Measurements from ENCODE around the gene SLFNL1. TPM values are rescaled to one million over a fixed set of nuclear protein-coding genes. Genes with fewer than 3 reads are reported as not detected.

SLFNL1 gene
- total RNA-seq, 1 experiment from 2014 or later = not detected

DNA sequence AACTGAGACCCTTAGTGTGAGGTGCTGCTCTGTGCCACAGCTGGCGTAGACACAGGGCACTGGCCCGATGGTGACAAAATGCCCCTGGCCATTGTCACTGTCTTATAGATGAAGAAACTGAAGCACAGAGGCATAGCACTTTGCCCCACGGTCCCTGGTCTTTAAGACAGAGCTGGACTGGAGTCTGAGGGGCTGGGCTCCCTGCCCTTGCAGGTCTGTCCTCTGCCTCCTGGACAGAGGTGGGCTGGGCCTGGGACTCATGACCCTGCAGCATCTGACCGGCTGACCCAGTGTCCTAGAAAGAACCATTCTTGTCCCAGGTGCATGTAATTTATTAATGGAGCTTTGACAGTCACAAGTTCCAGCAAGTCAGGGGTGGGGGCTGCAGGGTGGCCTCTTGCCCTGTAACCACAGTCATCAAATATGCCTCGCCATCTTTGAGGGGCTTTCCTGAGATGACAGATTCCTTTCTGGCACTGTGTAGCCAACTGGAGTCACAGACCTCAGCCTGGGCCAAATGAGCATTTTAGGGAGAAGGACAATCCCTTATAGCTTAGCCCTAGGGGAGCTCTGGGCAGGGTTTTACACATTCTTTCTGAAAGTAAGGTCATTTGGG, 6.1 kb downstream of the SLFNL1 start:
- Mint-ChIP-seq H3K27ac (no peak overlapping the region), H3K4me3 (no peak overlapping the region)
- POLR2A ChIA-PET = no interaction called here

DNA sequence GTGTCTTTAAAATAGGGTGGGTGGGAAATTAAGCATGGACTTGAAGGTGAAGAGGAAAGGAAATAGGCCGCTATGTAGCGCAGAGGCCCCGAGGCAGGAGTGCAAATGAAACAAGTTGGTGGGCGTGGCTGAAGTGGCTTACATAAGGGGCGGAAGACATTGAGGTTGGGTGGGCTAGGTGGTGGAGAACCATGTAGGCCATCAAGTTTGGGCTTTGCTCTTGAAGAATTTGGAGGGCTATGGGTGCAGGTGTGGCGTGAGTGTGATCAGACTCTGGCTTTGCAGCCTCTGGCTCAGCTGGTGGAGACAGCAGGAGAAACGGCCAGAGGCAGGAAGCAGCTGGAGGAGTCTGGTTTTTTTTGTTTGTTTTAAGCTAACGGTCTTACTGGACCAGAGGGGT, 6.7 kb downstream of the SLFNL1 start:
- no peak for DNase-seq (ENCODE audit: low spot score)
- ChIA-PET POLR2A (no interaction called here), CTCF (no interaction called here)
- no peak for ATAC-seq
- Mint-ChIP-seq H3K4me3 (no peak overlapping the region), H3K27me3 (ENCODE audit: low read depth) (no peaks in the 10 kb centered on the region; the same call in 1 of the 2 replicates), H3K4me1 (no peaks in the 10 kb centered on the region), H3K9me3 (no peaks in the 10 kb centered on the region), H3K27ac (no peak overlapping the region), H3K36me3 (peaks cover 49% of the 10 kb centered on the region)
- TF ChIP-seq, protein P1, sequence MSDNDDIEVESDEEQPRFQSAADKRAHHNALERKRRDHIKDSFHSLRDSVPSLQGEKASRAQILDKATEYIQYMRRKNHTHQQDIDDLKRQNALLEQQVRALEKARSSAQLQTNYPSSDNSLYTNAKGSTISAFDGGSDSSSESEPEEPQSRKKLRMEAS (CRISPR knock-in tag; IDR thresholded peaks at IDR 0.05) = no peak
- TF ChIP-seq, protein P2, sequence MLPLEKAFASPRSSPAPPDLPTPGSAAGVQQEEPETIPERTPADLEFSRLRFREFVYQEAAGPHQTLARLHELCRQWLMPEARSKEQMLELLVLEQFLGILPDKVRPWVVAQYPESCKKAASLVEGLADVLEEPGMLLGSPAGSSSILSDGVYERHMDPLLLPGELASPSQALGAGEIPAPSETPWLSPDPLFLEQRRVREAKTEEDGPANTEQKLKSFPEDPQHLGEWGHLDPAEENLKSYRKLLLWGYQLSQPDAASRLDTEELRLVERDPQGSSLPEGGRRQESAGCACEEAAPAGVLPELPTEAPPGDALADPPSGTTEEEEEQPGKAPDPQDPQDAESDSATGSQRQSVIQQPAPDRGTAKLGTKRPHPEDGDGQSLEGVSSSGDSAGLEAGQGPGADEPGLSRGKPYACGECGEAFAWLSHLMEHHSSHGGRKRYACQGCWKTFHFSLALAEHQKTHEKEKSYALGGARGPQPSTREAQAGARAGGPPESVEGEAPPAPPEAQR (CRISPR knock-in tag; IDR thresholded peaks at IDR 0.05) = no peak
- no peak for TF ChIP-seq TEAD4 (CRISPR knock-in tag; IDR thresholded peaks at IDR 0.05)
- no peak for TF ChIP-seq ATF1 (CRISPR knock-in tag; IDR thresholded peaks at IDR 0.05)
- TF ChIP-seq ZNF138 (CRISPR knock-in tag; conservative IDR thresholded peaks at IDR 0.05) = no peak
- TF ChIP-seq TEAD1 (CRISPR knock-in tag; IDR thresholded peaks at IDR 0.05) = no peak

More for the DNA sequence above, 6.1 kb downstream of the SLFNL1 start:
- ATAC-seq (no peak), DNase-seq (ENCODE audit: low spot score) (no peak)
- no peaks in the 10 kb centered on the region for H3K4me1 Mint-ChIP-seq
- no peaks in the 10 kb centered on the region for H3K9me3 Mint-ChIP-seq
- TF ChIP-seq, protein P3, sequence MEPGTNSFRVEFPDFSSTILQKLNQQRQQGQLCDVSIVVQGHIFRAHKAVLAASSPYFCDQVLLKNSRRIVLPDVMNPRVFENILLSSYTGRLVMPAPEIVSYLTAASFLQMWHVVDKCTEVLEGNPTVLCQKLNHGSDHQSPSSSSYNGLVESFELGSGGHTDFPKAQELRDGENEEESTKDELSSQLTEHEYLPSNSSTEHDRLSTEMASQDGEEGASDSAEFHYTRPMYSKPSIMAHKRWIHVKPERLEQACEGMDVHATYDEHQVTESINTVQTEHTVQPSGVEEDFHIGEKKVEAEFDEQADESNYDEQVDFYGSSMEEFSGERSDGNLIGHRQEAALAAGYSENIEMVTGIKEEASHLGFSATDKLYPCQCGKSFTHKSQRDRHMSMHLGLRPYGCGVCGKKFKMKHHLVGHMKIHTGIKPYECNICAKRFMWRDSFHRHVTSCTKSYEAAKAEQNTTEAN (CRISPR knock-in tag; IDR thresholded peaks at IDR 0.05) = no peak
- TF ChIP-seq ZNF121 (CRISPR knock-in tag; IDR thresholded peaks at IDR 0.05) (no peak), NFYB (CRISPR knock-in tag; conservative IDR thresholded peaks at IDR 0.05; ENCODE audit: low read depth) (no peak)
- TF ChIP-seq, protein P4, sequence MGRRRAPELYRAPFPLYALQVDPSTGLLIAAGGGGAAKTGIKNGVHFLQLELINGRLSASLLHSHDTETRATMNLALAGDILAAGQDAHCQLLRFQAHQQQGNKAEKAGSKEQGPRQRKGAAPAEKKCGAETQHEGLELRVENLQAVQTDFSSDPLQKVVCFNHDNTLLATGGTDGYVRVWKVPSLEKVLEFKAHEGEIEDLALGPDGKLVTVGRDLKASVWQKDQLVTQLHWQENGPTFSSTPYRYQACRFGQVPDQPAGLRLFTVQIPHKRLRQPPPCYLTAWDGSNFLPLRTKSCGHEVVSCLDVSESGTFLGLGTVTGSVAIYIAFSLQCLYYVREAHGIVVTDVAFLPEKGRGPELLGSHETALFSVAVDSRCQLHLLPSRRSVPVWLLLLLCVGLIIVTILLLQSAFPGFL (CRISPR knock-in tag; IDR thresholded peaks at IDR 0.05; ENCODE audit: borderline replicate concordance) = no peak
- CTCF ChIA-PET = interaction anchor here (0.9 kb wide), 1 partner anchor 241 kb away, joined by 3 read pairs; no protein-coding TSS in a partner anchor
- no peaks in the 10 kb centered on the region; the same call in 1 of the 2 replicates for H3K27me3 Mint-ChIP-seq (ENCODE audit: low read depth)
- peaks cover 44% of the 10 kb centered on the region for H3K36me3 Mint-ChIP-seq

DNA sequence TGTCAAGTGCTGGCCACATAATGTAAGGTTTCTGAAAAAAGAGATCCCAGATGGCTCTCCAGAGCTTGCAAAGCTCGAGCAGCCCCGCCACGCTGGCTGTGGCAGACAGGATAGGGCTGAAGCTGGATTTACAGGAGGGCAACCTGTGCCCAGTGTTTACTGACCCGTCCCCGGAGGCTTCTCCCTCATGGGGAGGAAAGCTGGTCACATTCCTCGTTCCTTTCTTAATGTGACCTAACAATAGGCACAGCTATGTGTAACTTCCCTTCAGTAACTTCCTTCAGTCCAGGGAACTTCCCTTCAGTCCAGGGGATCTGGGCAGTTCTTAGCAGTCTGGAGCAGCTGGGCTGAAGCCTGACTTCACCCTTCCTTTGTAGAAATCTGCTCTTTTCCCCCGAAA, 7.7 kb downstream of the SLFNL1 start:
- Mint-ChIP-seq H3K4me1 (no peaks in the 10 kb centered on the region), H3K9me3 (no peaks in the 10 kb centered on the region), H3K4me3 (no peak overlapping the region), H3K27me3 (ENCODE audit: low read depth) (no peaks in the 10 kb centered on the region), H3K27ac (no peak overlapping the region), H3K36me3 (peaks cover 54% of the 10 kb centered on the region)
- ChIA-PET CTCF (no interaction called here), POLR2A (no interaction called here)
- ATAC-seq = no peak
- no peak for TF ChIP-seq FOXP1 (CRISPR knock-in tag; IDR thresholded peaks at IDR 0.05; ENCODE audit: borderline replicate concordance)
- TF ChIP-seq, protein P5, sequence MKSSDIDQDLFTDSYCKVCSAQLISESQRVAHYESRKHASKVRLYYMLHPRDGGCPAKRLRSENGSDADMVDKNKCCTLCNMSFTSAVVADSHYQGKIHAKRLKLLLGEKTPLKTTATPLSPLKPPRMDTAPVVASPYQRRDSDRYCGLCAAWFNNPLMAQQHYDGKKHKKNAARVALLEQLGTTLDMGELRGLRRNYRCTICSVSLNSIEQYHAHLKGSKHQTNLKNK (CRISPR knock-in tag; IDR thresholded peaks at IDR 0.05) = no peak
- TF ChIP-seq TEAD1 (CRISPR knock-in tag; IDR thresholded peaks at IDR 0.05) = no peak
- TF ChIP-seq ZNF423 (CRISPR knock-in tag; IDR thresholded peaks at IDR 0.05) = no peak
- TF ChIP-seq JUN (CRISPR knock-in tag; IDR thresholded peaks at IDR 0.05) = no peak
- TF ChIP-seq, protein P6, sequence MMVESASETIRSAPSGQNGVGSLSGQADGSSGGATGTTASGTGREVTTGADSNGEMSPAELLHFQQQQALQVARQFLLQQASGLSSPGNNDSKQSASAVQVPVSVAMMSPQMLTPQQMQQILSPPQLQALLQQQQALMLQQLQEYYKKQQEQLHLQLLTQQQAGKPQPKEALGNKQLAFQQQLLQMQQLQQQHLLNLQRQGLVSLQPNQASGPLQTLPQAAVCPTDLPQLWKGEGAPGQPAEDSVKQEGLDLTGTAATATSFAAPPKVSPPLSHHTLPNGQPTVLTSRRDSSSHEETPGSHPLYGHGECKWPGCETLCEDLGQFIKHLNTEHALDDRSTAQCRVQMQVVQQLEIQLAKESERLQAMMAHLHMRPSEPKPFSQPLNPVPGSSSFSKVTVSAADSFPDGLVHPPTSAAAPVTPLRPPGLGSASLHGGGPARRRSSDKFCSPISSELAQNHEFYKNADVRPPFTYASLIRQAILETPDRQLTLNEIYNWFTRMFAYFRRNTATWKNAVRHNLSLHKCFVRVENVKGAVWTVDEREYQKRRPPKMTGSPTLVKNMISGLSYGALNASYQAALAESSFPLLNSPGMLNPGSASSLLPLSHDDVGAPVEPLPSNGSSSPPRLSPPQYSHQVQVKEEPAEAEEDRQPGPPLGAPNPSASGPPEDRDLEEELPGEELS (CRISPR knock-in tag; IDR thresholded peaks at IDR 0.05) = no peak
- TF ChIP-seq PRRX2 (CRISPR knock-in tag; IDR thresholded peaks at IDR 0.05) = no peak
- TF ChIP-seq FOXJ3 (CRISPR knock-in tag; IDR thresholded peaks at IDR 0.05; ENCODE audit: borderline replicate concordance) = no peak
- TF ChIP-seq, protein P7, sequence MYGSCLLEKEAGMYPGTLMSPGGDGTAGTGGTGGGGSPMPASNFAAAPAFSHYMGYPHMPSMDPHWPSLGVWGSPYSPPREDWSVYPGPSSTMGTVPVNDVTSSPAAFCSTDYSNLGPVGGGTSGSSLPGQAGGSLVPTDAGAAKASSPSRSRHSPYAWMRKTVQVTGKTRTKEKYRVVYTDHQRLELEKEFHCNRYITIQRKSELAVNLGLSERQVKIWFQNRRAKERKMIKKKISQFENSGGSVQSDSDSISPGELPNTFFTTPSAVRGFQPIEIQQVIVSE (CRISPR knock-in tag; IDR thresholded peaks at IDR 0.05; ENCODE audit: borderline replicate concordance) = no peak
- no peak for TF ChIP-seq ZNF138 (CRISPR knock-in tag; conservative IDR thresholded peaks at IDR 0.05)
- DNase-seq (ENCODE audit: low spot score) = no peak

Data from WTC11 (cell line).